IMR-90 (cell line): ENCODE results near the gene FBXL4. TPM values are rescaled to one million over a fixed set of nuclear protein-coding genes. Genes with fewer than 3 reads are reported as not detected.

ENCODE experiments used
- ATAC-seq: fragments of 200-7000 bp; cut with Tn5 transposase; 2 replicates; pipeline ENCODE4 v1.9.1; 2020; ENCODE audit warnings: low read depth, mild to moderate bottlenecking, moderate library complexity
- BruUV-seq: library from RNA; stranded (reverse); fragments of 400-500 nt; replicated peaks from 2 replicates; lab custom pipeline; 2021; lab: Mats Ljungman, UMichigan
- CTCF ChIA-PET: fragments of 300-600 bp; formaldehyde crosslinking; extraction: SDS; loops from one replicate; lab custom pipeline; 2021; ENCODE audit warnings: antibody characterized with exemption; lab: Yijun Ruan, JAX
- POLR2A ChIA-PET: fragments of 300-600 bp; sonication (Branson Sonifier 250); formaldehyde crosslinking; loops from one replicate; lab custom pipeline; 2022; ENCODE audit warnings: antibody characterized with exemption; ENCODE audit not compliant: unreplicated experiment; lab: Charles Lee
- DNase-seq: peaks from one replicate; pipeline ENCODE4 v3.0.0; 2013
- H2AFZ ChIP-seq: replicated peaks from 2 replicates; pipeline ENCODE3; 2013; ENCODE audit warnings: low read length, mild to moderate bottlenecking; ENCODE audit not compliant: poor library complexity
- H2AK5ac ChIP-seq: 2 replicates; pipeline ENCODE4 v1.6.1; 2013; ENCODE audit warnings: low read depth, low read length, inconsistent platforms
- H2AK9ac ChIP-seq: replicated peaks from 2 replicates; pipeline ENCODE3; 2013; ENCODE audit warnings: mild to moderate bottlenecking, low read depth, low read length, moderate library complexity; ENCODE audit not compliant: poor library complexity
- H2BK120ac ChIP-seq: 2 replicates; pipeline ENCODE4 v1.6.1; 2013; ENCODE audit warnings: low read depth, low read length, inconsistent platforms
- H2BK15ac ChIP-seq: 3 replicates; pipeline ENCODE4 v1.6.1; 2013; ENCODE audit warnings: low read depth, low read length, inconsistent platforms
- H2BK20ac ChIP-seq: 2 replicates; pipeline ENCODE4 v1.6.1; 2013; ENCODE audit warnings: low read depth, mild to moderate bottlenecking, inconsistent platforms, low read length, moderate library complexity
- H2BK5ac ChIP-seq: 2 replicates; pipeline ENCODE4 v1.6.1; 2013; ENCODE audit warnings: mild to moderate bottlenecking, low read depth, low read length, inconsistent platforms; ENCODE audit not compliant: poor library complexity, severe bottlenecking
- H3K14ac ChIP-seq: replicated peaks from 2 replicates; pipeline ENCODE4 v1.6.1; 2013; ENCODE audit warnings: low read depth, low read length, inconsistent platforms
- H3K18ac ChIP-seq: 2 replicates; pipeline ENCODE4 v1.6.1; 2013; ENCODE audit warnings: low read depth, low read length, control low read depth
- H3K23ac ChIP-seq: 2 replicates; pipeline ENCODE4 v1.6.1; 2013; ENCODE audit warnings: low read depth, low read length, inconsistent platforms
- H3K27ac ChIP-seq: 2 replicates; pipeline ENCODE4 v1.5.1; 2013; ENCODE audit warnings: mild to moderate bottlenecking, control low read depth, low read length; ENCODE audit not compliant: insufficient read depth
- H3K27me3 ChIP-seq: 2 replicates; pipeline ENCODE4 v1.6.1; 2013; ENCODE audit warnings: low read length; ENCODE audit not compliant: control insufficient read depth, insufficient read depth
- H3K36me3 ChIP-seq: 2 replicates; pipeline ENCODE4 v1.6.1; 2013; ENCODE audit warnings: low read length, mixed read lengths; ENCODE audit not compliant: control insufficient read depth, insufficient read depth
- H3K4ac ChIP-seq: 2 replicates; pipeline ENCODE4 v1.6.1; 2013; ENCODE audit warnings: low read depth, low read length, inconsistent platforms
- H3K4me1 ChIP-seq: 2 replicates; pipeline ENCODE4 v1.6.1; 2013; ENCODE audit warnings: low read length, mixed read lengths; ENCODE audit not compliant: control insufficient read depth, insufficient read depth
- H3K4me2 ChIP-seq: 2 replicates; pipeline ENCODE4 v1.6.1; 2013; ENCODE audit warnings: low read depth, mild to moderate bottlenecking, control low read depth, low read length, moderate library complexity
- H3K4me3 ChIP-seq: 2 replicates; pipeline ENCODE4 v1.5.1; 2013; ENCODE audit warnings: low read depth, mild to moderate bottlenecking, control low read depth, low read length, moderate library complexity; ENCODE audit not compliant: insufficient read depth
- H3K56ac ChIP-seq: 2 replicates; pipeline ENCODE4 v1.6.1; 2013; ENCODE audit warnings: low read length, inconsistent platforms; ENCODE audit not compliant: insufficient read depth; ENCODE audit errors: extremely low read depth
- H3K79me1 ChIP-seq, 2 experiments: 2 replicates each; pipeline ENCODE4 v1.6.1; 2013; ENCODE audit warnings: low read length in 2 of 2, inconsistent platforms in 1 of 2, low read depth in 1 of 2
- H3K9ac ChIP-seq: 2 replicates; pipeline ENCODE4 v1.6.1; 2013; ENCODE audit warnings: low read depth, low read length, control low read depth
- H3K9me1 ChIP-seq: 2 replicates; pipeline ENCODE4 v1.6.1; 2013; ENCODE audit warnings: low read length, inconsistent platforms; ENCODE audit not compliant: insufficient read depth
- H3K9me3 ChIP-seq: 2 replicates; pipeline ENCODE4 v1.6.1; 2013; ENCODE audit warnings: low read length; ENCODE audit not compliant: control insufficient read depth, insufficient read depth
- H4K20me1 ChIP-seq: 2 replicates; pipeline ENCODE4 v1.6.1; 2013; ENCODE audit warnings: low read length, inconsistent platforms; ENCODE audit not compliant: insufficient read depth
- H4K5ac ChIP-seq: 2 replicates; pipeline ENCODE4 v1.6.1; 2013; ENCODE audit warnings: mild to moderate bottlenecking, low read depth, low read length, control low read depth
- H4K8ac ChIP-seq, 2 experiments: 2 replicates each; pipeline ENCODE4 v1.6.1; 2013; ENCODE audit warnings: low read depth in 2 of 2, low read length in 2 of 2, control low read depth in 1 of 2, inconsistent platforms in 1 of 2
- H4K91ac ChIP-seq: 2 replicates; pipeline ENCODE4 v1.6.1; 2013; ENCODE audit warnings: low read depth, low read length, inconsistent platforms; ENCODE audit not compliant: insufficient read depth
- BHLHE40 ChIP-seq: fragments of 150-350 bp; IDR thresholded peaks from 2 replicates; pipeline ENCODE4 v1.6.1; 2016; ENCODE audit warnings: mild to moderate bottlenecking, low read depth, low read length
- WGBS, 2 experiments: methylation state at CpG; one replicate each; pipeline versions ENCODE4 v1.1.5 to v1.1.7; 2013; ENCODE audit warnings: missing lambda C conversion rate in 2 of 2; ENCODE audit not compliant: insufficient read length in 1 of 2; ENCODE audit errors: extremely low coverage in 2 of 2; 5-methylcytosine and 5-hydroxymethylcytosine counted together
- dilution Hi-C: fragments of 300-500 bp; cut with HindIII; formaldehyde crosslinking; loops from one replicate; pipeline ENCODE4 v1.14.3; 2018; ENCODE audit warnings: low sequenced_read_pairs; ENCODE audit not compliant: unreplicated experiment
- in situ Hi-C: fragments of 300-500 bp; cut with MboI; formaldehyde crosslinking; loops from 3 replicates; pipeline ENCODE4 v1.14.3; 2019; ENCODE audit warnings: low sequenced_read_pairs, inconsistent platforms, mixed read lengths
- intact Hi-C: fragments of 100-400 bp; cut with micrococcal nuclease; formaldehyde crosslinking; loops from 2 replicates; pipeline ENCODE4 v1.10.0; 2022
- polyA plus RNA-seq, 3 experiments: library from polyadenylated mRNA; depleted of rRNA; stranded (reverse); fragments of >200 nt; gene quantifications; 2 replicates each; pipeline ENCODE4 v1.2.3, GENCODE V29; 2012; ENCODE audit warnings: low replicate concordance in 1 of 3
- total RNA-seq: library from RNA; depleted of rRNA; stranded (reverse); fragments of >200 nt; gene quantifications from 2 replicates; pipeline ENCODE4 v1.2.3, GENCODE V29; 2012

FBXL4 gene
- total and polyA plus RNA-seq, 2 of the 4 experiments (the other 2 are of a cell fraction) = 7.8 to 17.6 TPM

- Histone ChIP-seq H3K23ac (no peak overlapping the region), H3K4me3 (no peak overlapping the region), H3K27me3 (peaks cover 81% of the 10 kb centered on the region), H3K4me1 (no peaks in the 10 kb centered on the region), H3K56ac (no peak overlapping the region), H4K8ac (no peak overlapping the region), H3K9me3 (no peaks in the 10 kb centered on the region), H3K36me3 (no peaks in the 10 kb centered on the region), H2AK9ac (no peak overlapping the region), H3K4ac (no peak overlapping the region), H3K27ac (no peak overlapping the region), H4K20me1 (no peaks in the 10 kb centered on the region), H2BK120ac (no peak overlapping the region), H3K9ac (no peak overlapping the region), H2AK5ac (no peak overlapping the region), H4K5ac (no peak overlapping the region), H2BK20ac (no peak overlapping the region), H3K4me2 (no peak overlapping the region), H3K79me1 (no peaks in the 10 kb centered on the region), H3K14ac (no peak overlapping the region), H3K9me1 (no peaks in the 10 kb centered on the region), H2BK15ac (no peak overlapping the region), H4K91ac (no peak overlapping the region), H2BK5ac (no peak overlapping the region), H2AFZ (no peak overlapping the region), H3K18ac (no peak overlapping the region)
- CTCF ChIA-PET = interaction anchor here (0.8 kb wide), 1 partner anchor 1341 kb away, joined by 4 read pairs; no protein-coding TSS in a partner anchor
- ATAC-seq = no peak
- no TSS peak for BruUV-seq
- no peak for DNase-seq
- no peak for TF ChIP-seq BHLHE40
- no CpG with 5 or more reads among the region's 9 CpGs for WGBS, 2 experiments
- in situ Hi-C loops = loop anchor here (10.0 kb wide), 1 partner anchor 1347 kb away; no protein-coding TSS in a partner anchor
- dilution Hi-C loops = no loop called here
- intact Hi-C loops = no loop called here
- POLR2A ChIA-PET = no interaction called here
Measured at GRCh38 chr6:98841621-98842341, 106.0 kb downstream of the FBXL4 start.
